CD4-positive, alpha-beta memory T cell (primary cell): ENCODE data around the gene LIN37. TPM values are rescaled to one million over a fixed set of nuclear protein-coding genes. Genes with fewer than 3 reads are reported as not detected.
A peak's percentile ranks its signal among the peaks of the same experiment; 100 is the strongest.

Experiments used
- CTCF ChIA-PET: fragments of 350-600 bp; sonication (Branson Sonifier 250); formaldehyde crosslinking; loops from one replicate; lab custom pipeline; 2021; ENCODE audit warnings: inconsistent platforms; ENCODE audit not compliant: partially characterized antibody; lab: Charles Lee
- POLR2A ChIA-PET: fragments of 350-600 bp; sonication (Branson Sonifier 250); formaldehyde crosslinking; loops from one replicate; lab custom pipeline; 2021; ENCODE audit not compliant: partially characterized antibody; lab: Charles Lee
- DNase-seq, 5 donors: peaks; one replicate each; pipeline versions ENCODE4 v3.0.0 to v3.0.0-alpha.2; 2020 to 2022; ENCODE audit warnings: mixed read lengths in 1 of 5
- H3K27ac ChIP-seq: one replicate; pipeline ENCODE4 v1.7.0; 2013; ENCODE audit warnings: low read depth, low read length
- H3K27me3 ChIP-seq: 2 replicates; pipeline ENCODE4 v1.7.0; 2013; ENCODE audit warnings: mild to moderate bottlenecking, low read length, moderate library complexity; ENCODE audit not compliant: insufficient read depth
- H3K36me3 ChIP-seq: 2 replicates; pipeline ENCODE4 v1.7.0; 2013; ENCODE audit warnings: mild to moderate bottlenecking, low read length, moderate library complexity; ENCODE audit not compliant: insufficient read depth
- H3K4me1 ChIP-seq: 2 replicates; pipeline ENCODE4 v1.7.0; 2013; ENCODE audit warnings: mild to moderate bottlenecking, low read length, moderate library complexity; ENCODE audit not compliant: insufficient read depth
- H3K4me3 ChIP-seq, 2 donors: one replicate each; pipeline ENCODE4 v1.7.0; 2013; ENCODE audit warnings: low read length in 2 of 2, mild to moderate bottlenecking in 1 of 2
- H3K9me3 ChIP-seq, 2 donors: one replicate each; pipeline ENCODE4 v1.7.0; 2013; ENCODE audit warnings: low read length in 2 of 2, control low read depth in 1 of 2; ENCODE audit not compliant: control insufficient read depth in 1 of 2
- H3K27ac Mint-ChIP-seq, 7 donors: one replicate each; pipeline ENCODE4 v1.8.0; 2020 to 2021; ENCODE audit warnings: mixed read lengths in 7 of 7, mild to moderate bottlenecking in 6 of 7, inconsistent platforms in 3 of 7, moderate library complexity in 3 of 7
- H3K27me3 Mint-ChIP-seq, 2 donors: one replicate each; pipeline ENCODE4 v1.8.0; 2020 to 2021; ENCODE audit warnings: mixed read lengths in 2 of 2
- H3K36me3 Mint-ChIP-seq, 2 donors: one replicate each; pipeline ENCODE4 v1.8.0; 2020 to 2021; ENCODE audit warnings: mixed read lengths in 2 of 2, inconsistent platforms in 1 of 2, mild to moderate bottlenecking in 1 of 2
- H3K4me1 Mint-ChIP-seq, 4 donors: one replicate each; pipeline ENCODE4 v1.8.0; 2020 to 2021; ENCODE audit warnings: mixed read lengths in 4 of 4, mild to moderate bottlenecking in 1 of 4
- H3K4me3 Mint-ChIP-seq, 8 donors: one replicate each; pipeline ENCODE4 v1.8.0; 2020 to 2021; ENCODE audit warnings: mixed read lengths in 8 of 8, mild to moderate bottlenecking in 7 of 8, moderate library complexity in 6 of 8, inconsistent platforms in 3 of 8
- H3K9me3 Mint-ChIP-seq, 8 donors: one replicate each; pipeline ENCODE4 v1.8.0; 2020 to 2021; ENCODE audit warnings: mixed read lengths in 8 of 8, mild to moderate bottlenecking in 5 of 8, inconsistent platforms in 3 of 8, moderate library complexity in 1 of 8
- intact Hi-C: fragments of 100-400 bp; cut with micrococcal nuclease; formaldehyde crosslinking; loops from one replicate; pipeline ENCODE4 v1.15.1; 2023
- polyA plus RNA-seq, 2 donors: library from polyadenylated mRNA; unstranded; fragments of 300-500 nt; fragmentation: Illumina TruSeq; gene quantifications; one replicate each; pipeline ENCODE4 v1.2.3, GENCODE V29; 2021
- total RNA-seq, 2 experiments: library from RNA; stranded (reverse); gene quantifications; one replicate each; pipeline ENCODE4 v1.2.3, GENCODE V29; 2021

Gene LIN37
- total and polyA plus RNA-seq, 4 experiments from 2014 or later, result 8.3 to 29.4 (median 19.8) TPM

GRCh38 chr19:35777086-35777841 lies 28.9 kb downstream of the LIN37 start:
- ChIA-PET CTCF (interaction anchor here (1.1 kb wide), 1 partner anchor 85 kb away, joined by 4 read pairs; no protein-coding TSS in a partner anchor), POLR2A (interaction anchor here (0.7 to 1.4 kb wide), 2 partner anchors 32 to 37 kb away, joined by 3 read pairs; partner anchors contain the start of genes PSENEN and U2AF1L4)
- peak in 1 of 5 donors; percentile 5 for DNase-seq
- H3K27ac ChIP-seq, result no peak overlapping the region
- H3K4me3 Mint-ChIP-seq, result peak overlapping the region; percentile 29 to 80 (median 62)
- H3K27ac Mint-ChIP-seq, result peak overlapping the region in 3 of 7 donors; percentile 2 to 48 (median 39)
- no peaks in the 10 kb centered on the region for H3K27me3 ChIP-seq
- no peak overlapping the region for H3K4me3 ChIP-seq
- H3K27me3 Mint-ChIP-seq, result no peaks in the 10 kb centered on the region
- no peaks in the 10 kb centered on the region for H3K9me3 ChIP-seq
- intact Hi-C loops, result no loop called here
- H3K36me3 ChIP-seq, result peaks cover 8% of the 10 kb centered on the region
- H3K4me1 ChIP-seq, result peaks cover 15% of the 10 kb centered on the region
- peaks cover 11 to 37% (median 20%) of the 10 kb centered on the region in 4 donors for H3K4me1 Mint-ChIP-seq
- H3K9me3 Mint-ChIP-seq, result no peaks in the 10 kb centered on the region
- peaks cover 0 to 19% of the 10 kb centered on the region in 2 donors for H3K36me3 Mint-ChIP-seq

- ChIA-PET POLR2A (interaction anchor here (1.4 kb wide), 1 partner anchor 38 kb away, joined by 3 read pairs; no protein-coding TSS in a partner anchor), CTCF (no interaction called here)
- H3K36me3 ChIP-seq, result peaks cover 8% of the 10 kb centered on the region
- H3K27me3 Mint-ChIP-seq, result no peaks in the 10 kb centered on the region
- intact Hi-C loops, result no loop called here
- H3K27ac ChIP-seq, result no peak overlapping the region
- no peaks in the 10 kb centered on the region for H3K9me3 ChIP-seq
- DNase-seq, result no peak
- no peak overlapping the region for H3K4me3 ChIP-seq
- H3K36me3 Mint-ChIP-seq, result peaks cover 3 to 21% of the 10 kb centered on the region in 2 donors
- H3K9me3 Mint-ChIP-seq, result no peaks in the 10 kb centered on the region
- no peaks in the 10 kb centered on the region for H3K27me3 ChIP-seq
- H3K27ac Mint-ChIP-seq, result peak overlapping the region in 1 of 7 donors; percentile 80
- H3K4me1 ChIP-seq, result peaks cover 15% of the 10 kb centered on the region
- H3K4me3 Mint-ChIP-seq, result peak overlapping the region in 5 of 8 donors; percentile 15 to 54 (median 35)
- peaks cover 11 to 36% (median 20%) of the 10 kb centered on the region in 4 donors for H3K4me1 Mint-ChIP-seq
Observed at GRCh38 chr19:35777961-35778360, 29.6 kb downstream of the LIN37 start.

- Mint-ChIP-seq H3K4me3 (no peak overlapping the region), H3K36me3 (peaks cover 7 to 24% of the 10 kb centered on the region in 2 donors), H3K27ac (no peak overlapping the region), H3K4me1 (peaks cover 11 to 33% (median 21%) of the 10 kb centered on the region in 4 donors), H3K27me3 (no peaks in the 10 kb centered on the region), H3K9me3 (no peaks in the 10 kb centered on the region)
- Histone ChIP-seq H3K9me3 (no peaks in the 10 kb centered on the region), H3K27ac (no peak overlapping the region), H3K36me3 (peaks cover 8% of the 10 kb centered on the region), H3K4me1 (peaks cover 15% of the 10 kb centered on the region), H3K27me3 (no peaks in the 10 kb centered on the region), H3K4me3 (no peak overlapping the region)
- no peak for DNase-seq
- POLR2A ChIA-PET, result no interaction called here
- CTCF ChIA-PET, result no interaction called here
- intact Hi-C loops, result no loop called here
Observed at GRCh38 chr19:35779033-35779432, 30.7 kb downstream of the LIN37 start.

- Histone ChIP-seq H3K27me3 (no peaks in the 10 kb centered on the region), H3K36me3 (peaks cover 8% of the 10 kb centered on the region), H3K4me1 (peaks cover 8% of the 10 kb centered on the region), H3K27ac (no peak overlapping the region), H3K4me3 (no peak overlapping the region), H3K9me3 (no peaks in the 10 kb centered on the region)
- DNase-seq, result no peak
- intact Hi-C loops, result no loop called here
- H3K27me3 Mint-ChIP-seq, result no peaks in the 10 kb centered on the region
- peaks cover 7 to 24% of the 10 kb centered on the region in 2 donors for H3K36me3 Mint-ChIP-seq
- peaks cover 8 to 23% (median 13%) of the 10 kb centered on the region in 4 donors for H3K4me1 Mint-ChIP-seq
- no peaks in the 10 kb centered on the region for H3K9me3 Mint-ChIP-seq
- ChIA-PET CTCF (no interaction called here), POLR2A (no interaction called here)
- no peak overlapping the region for H3K4me3 Mint-ChIP-seq
- H3K27ac Mint-ChIP-seq, result no peak overlapping the region
Observed at GRCh38 chr19:35780058-35780457, 31.7 kb downstream of the LIN37 start.

GRCh38 chr19:35780717-35781116 lies 32.3 kb downstream of the LIN37 start:
- Mint-ChIP-seq H3K9me3 (peaks cover 0 to 1% (median 0%) of the 10 kb centered on the region in 8 donors), H3K36me3 (peaks cover 7 to 24% of the 10 kb centered on the region in 2 donors), H3K4me1 (peaks cover 7 to 20% (median 12%) of the 10 kb centered on the region in 4 donors), H3K27me3 (no peaks in the 10 kb centered on the region), H3K27ac (no peak overlapping the region), H3K4me3 (no peak overlapping the region)
- POLR2A ChIA-PET, result no interaction called here
- H3K4me3 ChIP-seq, result no peak overlapping the region
- peaks cover 6% of the 10 kb centered on the region for H3K4me1 ChIP-seq
- CTCF ChIA-PET, result no interaction called here
- H3K36me3 ChIP-seq, result peaks cover 8% of the 10 kb centered on the region
- no peak for DNase-seq
- no peak overlapping the region for H3K27ac ChIP-seq
- intact Hi-C loops, result no loop called here
- no peaks in the 10 kb centered on the region for H3K27me3 ChIP-seq
- no peaks in the 10 kb centered on the region for H3K9me3 ChIP-seq

DNA sequence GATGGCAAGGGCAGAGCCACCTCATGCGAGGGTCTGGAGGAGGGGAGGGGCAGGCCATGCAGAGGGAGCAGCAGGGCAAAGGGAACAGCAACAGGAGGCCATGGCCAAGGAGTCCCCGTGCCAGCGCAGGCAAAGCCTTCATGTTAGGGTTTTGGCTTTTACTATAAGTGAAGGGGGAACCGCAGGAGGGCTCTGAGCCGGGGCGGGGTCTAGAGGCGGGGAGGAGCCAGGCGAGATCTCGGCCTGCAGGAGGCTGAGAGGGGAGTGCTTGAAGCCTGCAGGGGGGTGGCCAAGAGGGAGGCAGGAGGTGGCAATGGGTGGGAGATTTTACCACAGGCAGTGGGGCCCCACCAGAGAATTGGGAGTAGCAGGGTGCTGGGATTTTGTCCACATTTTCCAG lies 33.3 kb downstream of the LIN37 start:
- Mint-ChIP-seq H3K4me1 (peaks cover 4 to 14% (median 6%) of the 10 kb centered on the region in 4 donors), H3K36me3 (peaks cover 7 to 23% of the 10 kb centered on the region in 2 donors), H3K4me3 (no peak overlapping the region), H3K27me3 (no peaks in the 10 kb centered on the region), H3K9me3 (peaks cover 0 to 2% (median 0%) of the 10 kb centered on the region in 8 donors), H3K27ac (peak overlapping the region in 1 of 7 donors; percentile 76)
- ChIA-PET CTCF (no interaction called here), POLR2A (no interaction called here)
- intact Hi-C loops, result no loop called here
- no peak for DNase-seq
- no peaks in the 10 kb centered on the region for H3K27me3 ChIP-seq
- peaks cover 8% of the 10 kb centered on the region for H3K36me3 ChIP-seq
- H3K4me3 ChIP-seq, result no peak overlapping the region
- H3K4me1 ChIP-seq, result no peaks in the 10 kb centered on the region
- no peak overlapping the region for H3K27ac ChIP-seq
- H3K9me3 ChIP-seq, result no peaks in the 10 kb centered on the region

DNA sequence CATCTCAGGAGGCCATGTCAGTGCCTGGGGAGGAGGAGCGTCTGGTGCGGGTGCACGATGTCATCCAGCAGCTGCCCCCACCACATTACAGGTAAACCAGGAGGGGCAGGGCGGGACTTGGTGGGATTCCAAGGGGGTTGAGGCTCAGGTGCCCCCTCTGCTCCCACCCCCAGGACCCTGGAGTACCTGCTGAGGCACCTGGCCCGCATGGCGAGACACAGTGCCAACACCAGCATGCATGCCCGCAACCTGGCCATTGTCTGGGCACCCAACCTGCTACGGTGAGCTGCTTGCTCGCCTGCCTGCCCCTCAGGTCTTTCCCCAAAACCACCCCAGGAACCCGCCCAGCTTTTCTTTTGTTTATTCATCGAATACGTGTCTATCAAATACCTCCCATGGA lies 34.2 kb downstream of the LIN37 start:
- ChIA-PET POLR2A (no interaction called here), CTCF (no interaction called here)
- peaks cover 8% of the 10 kb centered on the region for H3K36me3 ChIP-seq
- no peaks in the 10 kb centered on the region for H3K27me3 ChIP-seq
- no peaks in the 10 kb centered on the region for H3K27me3 Mint-ChIP-seq
- H3K9me3 Mint-ChIP-seq, result peaks cover 0 to 2% (median 0%) of the 10 kb centered on the region in 8 donors
- intact Hi-C loops, result no loop called here
- H3K4me3 ChIP-seq, result no peak overlapping the region
- no peak for DNase-seq
- H3K27ac ChIP-seq, result no peak overlapping the region
- H3K36me3 Mint-ChIP-seq, result peaks cover 7 to 19% of the 10 kb centered on the region in 2 donors
- no peaks in the 10 kb centered on the region for H3K4me1 ChIP-seq
- no peaks in the 10 kb centered on the region for H3K9me3 ChIP-seq
- peak overlapping the region in 2 of 7 donors; percentile 6 to 51 for H3K27ac Mint-ChIP-seq
- peaks cover 0 to 4% (median under 1%) of the 10 kb centered on the region in 4 donors for H3K4me1 Mint-ChIP-seq
- no peak overlapping the region for H3K4me3 Mint-ChIP-seq
